MCF 10A (cell line): ENCODE data around the gene RAB25. TPM values are rescaled to one million over a fixed set of nuclear protein-coding genes. Genes with fewer than 3 reads are reported as not detected.

Experiments used
- BruUV-seq: library from RNA; stranded (reverse); fragments of 400-500 nt; replicated peaks from 2 replicates; lab custom pipeline; 2021; lab: Mats Ljungman, UMichigan
- CTCF ChIA-PET: fragments of 300-600 bp; sonication (Branson Sonifier 250); formaldehyde crosslinking; extraction: SDS; loops from one replicate; lab custom pipeline; 2021; ENCODE audit warnings: antibody characterized with exemption, inconsistent platforms; lab: Yijun Ruan, JAX
- POLR2A ChIA-PET: fragments of 300-600, 350-650 bp; sonication (Branson Sonifier 250); formaldehyde crosslinking; extraction: SDS; loops from one replicate; lab custom pipeline; 2020; ENCODE audit warnings: antibody characterized with exemption, inconsistent platforms; lab: Yijun Ruan, JAX
- DNase-seq: peaks from one replicate; pipeline ENCODE4 v3.0.0-alpha.2; 2018; ENCODE audit not compliant: unreplicated experiment
- H3K27ac Mint-ChIP-seq: one replicate; pipeline ENCODE4 v1.8.0; 2022; ENCODE audit warnings: mild to moderate bottlenecking, low read depth, mixed read lengths; ENCODE audit not compliant: unreplicated experiment
- H3K27me3 Mint-ChIP-seq: one replicate; pipeline ENCODE4 v1.8.0; 2022; ENCODE audit warnings: mixed read lengths; ENCODE audit not compliant: insufficient read depth, unreplicated experiment
- H3K36me3 Mint-ChIP-seq: one replicate; pipeline ENCODE4 v1.8.0; 2022; ENCODE audit warnings: mild to moderate bottlenecking, moderate library complexity, mixed read lengths; ENCODE audit not compliant: insufficient read depth, unreplicated experiment
- H3K4me1 Mint-ChIP-seq: one replicate; pipeline ENCODE4 v1.8.0; 2022; ENCODE audit warnings: mixed read lengths; ENCODE audit not compliant: insufficient read depth, unreplicated experiment
- H3K4me3 Mint-ChIP-seq: one replicate; pipeline ENCODE4 v1.8.0; 2022; ENCODE audit warnings: mild to moderate bottlenecking, moderate library complexity, mixed read lengths; ENCODE audit not compliant: unreplicated experiment
- H3K9me3 Mint-ChIP-seq: one replicate; pipeline ENCODE4 v1.8.0; 2022; ENCODE audit warnings: mixed read lengths; ENCODE audit not compliant: unreplicated experiment
- CTCF ChIP-seq: fragments of 200-600 bp; IDR thresholded peaks from one replicate; pipeline ENCODE4 v1.8.0; 2022; ENCODE audit warnings: antibody characterized with exemption, mild to moderate bottlenecking; ENCODE audit not compliant: unreplicated experiment
- intact Hi-C: fragments of 100-400 bp; cut with micrococcal nuclease; formaldehyde crosslinking; loops from 2 replicates; pipeline ENCODE4 v1.14.1; 2022
- total RNA-seq: library from RNA; stranded (reverse); gene quantifications from 2 replicates; pipeline ENCODE4 v1.2.3, GENCODE V29; 2022

Gene RAB25
- total RNA-seq, 1 experiment from 2014 or later, result 5.5 TPM

- ChIA-PET CTCF (interaction anchor here (0.6 to 1.5 kb wide), 2 partner anchors 53 to 58 kb away, joined by 5 read pairs; no protein-coding TSS in a partner anchor), POLR2A (interaction anchor here (1.3 to 1.4 kb wide), 2 partner anchors 19 to 139 kb away, joined by 3 read pairs; no protein-coding TSS in a partner anchor)
- BruUV-seq, result no TSS peak
- no peak for DNase-seq
- Mint-ChIP-seq H3K36me3 (peaks cover 5% of the 10 kb centered on the region), H3K4me3 (no peak overlapping the region), H3K27ac (no peak overlapping the region), H3K4me1 (peaks cover 6% of the 10 kb centered on the region), H3K27me3 (no peaks in the 10 kb centered on the region), H3K9me3 (no peaks in the 10 kb centered on the region)
- intact Hi-C loops, result no loop called here
- no peak for TF ChIP-seq CTCF
Observed at GRCh38 chr1:156072251-156072650, 11.3 kb downstream of the RAB25 start.

- Mint-ChIP-seq H3K9me3 (no peaks in the 10 kb centered on the region), H3K27me3 (no peaks in the 10 kb centered on the region), H3K4me1 (peaks cover 6% of the 10 kb centered on the region), H3K36me3 (peaks cover 5% of the 10 kb centered on the region), H3K4me3 (no peak overlapping the region), H3K27ac (no peak overlapping the region)
- intact Hi-C loops, result no loop called here
- no peak for TF ChIP-seq CTCF
- POLR2A ChIA-PET, result interaction anchor here (1.3 to 1.4 kb wide), 3 partner anchors 11 to 140 kb away, joined by 3 to 4 read pairs (median 3); no protein-coding TSS in a partner anchor
- no TSS peak for BruUV-seq
- DNase-seq, result no peak
- CTCF ChIA-PET, result interaction anchor here (0.6 to 2.3 kb wide), 7 partner anchors 8 to 795 kb away, joined by 3 to 10 read pairs (median 3); partner anchors contain the start of gene MEX3A
Observed at GRCh38 chr1:156073110-156073687, 12.2 kb downstream of the RAB25 start.

- POLR2A ChIA-PET, result interaction anchor here (1.3 to 1.4 kb wide), 3 partner anchors 10 to 141 kb away, joined by 3 to 4 read pairs (median 3); no protein-coding TSS in a partner anchor
- BruUV-seq, result no TSS peak
- H3K27ac Mint-ChIP-seq, result no peak overlapping the region
- H3K9me3 Mint-ChIP-seq, result no peaks in the 10 kb centered on the region
- intact Hi-C loops, result no loop called here
- no peaks in the 10 kb centered on the region for H3K27me3 Mint-ChIP-seq
- peaks cover 8% of the 10 kb centered on the region for H3K4me1 Mint-ChIP-seq
- H3K36me3 Mint-ChIP-seq, result peaks cover 5% of the 10 kb centered on the region
- DNase-seq, result no peak
- no peak for TF ChIP-seq CTCF
- CTCF ChIA-PET, result interaction anchor here (0.8 to 2.3 kb wide), 3 partner anchors 8 to 84 kb away, joined by 3 to 10 read pairs (median 3); no protein-coding TSS in a partner anchor
- no peak overlapping the region for H3K4me3 Mint-ChIP-seq
Observed at GRCh38 chr1:156073740-156074139, 12.8 kb downstream of the RAB25 start.

- H3K27me3 Mint-ChIP-seq, result no peaks in the 10 kb centered on the region
- ChIA-PET POLR2A (interaction anchor here (0.6 to 1.3 kb wide), 3 partner anchors 135 to 1090 kb away, joined by 3 to 5 read pairs (median 5); partner anchors contain the start of gene KHDC4), CTCF (interaction anchor here (0.8 to 2.3 kb wide), 3 partner anchors 9 to 134 kb away, joined by 3 to 10 read pairs (median 3); no protein-coding TSS in a partner anchor)
- intact Hi-C loops, result no loop called here
- BruUV-seq, result no TSS peak
- no peaks in the 10 kb centered on the region for H3K9me3 Mint-ChIP-seq
- TF ChIP-seq CTCF, result no peak
- DNase-seq, result no peak
- H3K36me3 Mint-ChIP-seq, result peaks cover 5% of the 10 kb centered on the region
- peaks cover 11% of the 10 kb centered on the region for H3K4me1 Mint-ChIP-seq
- H3K4me3 Mint-ChIP-seq, result no peak overlapping the region
- no peak overlapping the region for H3K27ac Mint-ChIP-seq
Observed at GRCh38 chr1:156074661-156075060, 13.7 kb downstream of the RAB25 start.
